OCI-LY7 (cell line): ENCODE results near the gene CSH2. TPM values are rescaled to one million over a fixed set of nuclear protein-coding genes. Genes with fewer than 3 reads are reported as not detected.
A peak's percentile ranks its signal among the peaks of the same experiment; 100 is the strongest.

Experiments
- BruUV-seq: library from RNA; stranded (reverse); fragments of 400-500 nt; replicated peaks from 2 replicates; lab custom pipeline; 2021; lab: Mats Ljungman, UMichigan
- CTCF ChIA-PET: fragments of 300-600 bp; sonication (Branson Sonifier 250); formaldehyde crosslinking; loops from one replicate; lab custom pipeline; 2022; ENCODE audit warnings: antibody characterized with exemption; ENCODE audit not compliant: unreplicated experiment; lab: Charles Lee
- POLR2A ChIA-PET: fragments of 300-600 bp; sonication (Branson Sonifier 250); formaldehyde crosslinking; loops from one replicate; lab custom pipeline; 2022; ENCODE audit warnings: antibody characterized with exemption; lab: Charles Lee
- DNase-seq: peaks from one replicate; pipeline ENCODE4 v3.0.0-alpha.2; 2015; ENCODE audit warnings: low spot score
- H2AFZ ChIP-seq: fragments of 200-600 bp; sonication (generic), shearing (Covaris generic); 2 replicates; pipeline ENCODE4 v1.6.1; 2014; ENCODE audit warnings: mild to moderate bottlenecking, antibody characterized with exemption, low read length, moderate library complexity
- H3K27ac ChIP-seq: fragments of 200-600 bp; sonication (generic); 2 replicates; pipeline ENCODE4 v1.5.1; 2014; ENCODE audit warnings: mixed run types, low read depth, mild to moderate bottlenecking, moderate library complexity, low read length, inconsistent platforms; ENCODE audit not compliant: poor library complexity, severe bottlenecking
- H3K36me3 ChIP-seq: fragments of 200-600 bp; sonication (generic); 2 replicates; pipeline ENCODE4 v1.6.1; 2014; ENCODE audit warnings: mild to moderate bottlenecking, antibody characterized with exemption, low read length, moderate library complexity, mixed read lengths; ENCODE audit not compliant: insufficient read depth
- H3K4me1 ChIP-seq: fragments of 200-600 bp; sonication (generic); 2 replicates; pipeline ENCODE4 v1.5.1; 2014; ENCODE audit warnings: mild to moderate bottlenecking, low read length; ENCODE audit not compliant: insufficient read depth, poor library complexity, severe bottlenecking
- H3K4me2 ChIP-seq: fragments of 200-600 bp; sonication (generic); 2 replicates; pipeline ENCODE4 v1.6.1; 2014; ENCODE audit warnings: mild to moderate bottlenecking, low read length
- H3K4me3 ChIP-seq: fragments of 200-600 bp; sonication (generic); 2 replicates; pipeline ENCODE4 v1.5.1; 2014; ENCODE audit warnings: mild to moderate bottlenecking, low read depth, low read length; ENCODE audit not compliant: poor library complexity, severe bottlenecking
- H3K79me2 ChIP-seq: fragments of 200-600 bp; sonication (generic); 2 replicates; pipeline ENCODE4 v1.6.1; 2016; ENCODE audit warnings: low read depth, mild to moderate bottlenecking, low read length, moderate library complexity, mixed read lengths; ENCODE audit not compliant: insufficient read depth
- H3K9me2 ChIP-seq: fragments of 200-600 bp; sonication (generic); 2 replicates; pipeline ENCODE4 v1.6.1; 2016; ENCODE audit warnings: mild to moderate bottlenecking, low read length, mixed read lengths; ENCODE audit not compliant: insufficient read depth
- H3K9me3 ChIP-seq: fragments of 200-600 bp; sonication (generic); 2 replicates; pipeline ENCODE4 v1.6.1; 2014; ENCODE audit warnings: mild to moderate bottlenecking, mixed run types, low read length, mixed read lengths
- H4K20me1 ChIP-seq: fragments of 200-600 bp; sonication (generic); 2 replicates; pipeline ENCODE4 v1.6.1; 2014; ENCODE audit warnings: mild to moderate bottlenecking, antibody characterized with exemption, low read length, moderate library complexity, mixed read lengths; ENCODE audit not compliant: insufficient read depth
- EZH2phosphoT487 ChIP-seq: fragments of 200-600 bp; sonication (generic); IDR thresholded peaks from 2 replicates; pipeline ENCODE4 v1.6.1; 2018; ENCODE audit warnings: low read depth, borderline replicate concordance, mild to moderate bottlenecking, mixed run types, antibody characterized with exemption, low read length, moderate library complexity, mixed read lengths
- intact Hi-C: fragments of 100-400 bp; cut with micrococcal nuclease; formaldehyde crosslinking; loops from one replicate; pipeline ENCODE4 v1.10.0; 2022; ENCODE audit not compliant: unreplicated experiment
- total RNA-seq, 2 experiments: library from RNA; depleted of rRNA in 1 of 2; stranded (reverse); fragments of >200 nt in 1 of 2; shearing (Covaris generic) in 1 of 2; gene quantifications; 2 replicates each; pipeline ENCODE4 v1.2.3, GENCODE V29; 2014 to 2022
- TF ChIP-seq, protein P1 (sequence below): fragments of 200-600 bp; sonication (generic); conservative IDR thresholded peaks from 2 replicates; pipeline ENCODE4 v1.5.1; 2014; ENCODE audit warnings: mild to moderate bottlenecking, antibody characterized with exemption, low read length, moderate library complexity, mixed read lengths

CSH2 gene
- total RNA-seq, 2 experiments from 2014 or later, result not detected

GRCh38 chr17:63828936-63829335 lies 44.5 kb downstream of the CSH2 start:
- ChIA-PET POLR2A (interaction anchor here (0.9 to 2.7 kb wide), 4 partner anchors 11 to 130 kb away, joined by 3 to 20 read pairs (median 6); partner anchors contain the start of gene SMARCD2), CTCF (no interaction called here)
- no peaks in the 10 kb centered on the region for H4K20me1 ChIP-seq
- H3K27ac ChIP-seq, result no peak overlapping the region
- no peaks in the 10 kb centered on the region for H3K9me2 ChIP-seq
- H3K4me2 ChIP-seq, result peak overlapping the region; percentile 91
- H3K4me3 ChIP-seq, result peak overlapping the region; percentile 78
- TF ChIP-seq, protein P1, sequence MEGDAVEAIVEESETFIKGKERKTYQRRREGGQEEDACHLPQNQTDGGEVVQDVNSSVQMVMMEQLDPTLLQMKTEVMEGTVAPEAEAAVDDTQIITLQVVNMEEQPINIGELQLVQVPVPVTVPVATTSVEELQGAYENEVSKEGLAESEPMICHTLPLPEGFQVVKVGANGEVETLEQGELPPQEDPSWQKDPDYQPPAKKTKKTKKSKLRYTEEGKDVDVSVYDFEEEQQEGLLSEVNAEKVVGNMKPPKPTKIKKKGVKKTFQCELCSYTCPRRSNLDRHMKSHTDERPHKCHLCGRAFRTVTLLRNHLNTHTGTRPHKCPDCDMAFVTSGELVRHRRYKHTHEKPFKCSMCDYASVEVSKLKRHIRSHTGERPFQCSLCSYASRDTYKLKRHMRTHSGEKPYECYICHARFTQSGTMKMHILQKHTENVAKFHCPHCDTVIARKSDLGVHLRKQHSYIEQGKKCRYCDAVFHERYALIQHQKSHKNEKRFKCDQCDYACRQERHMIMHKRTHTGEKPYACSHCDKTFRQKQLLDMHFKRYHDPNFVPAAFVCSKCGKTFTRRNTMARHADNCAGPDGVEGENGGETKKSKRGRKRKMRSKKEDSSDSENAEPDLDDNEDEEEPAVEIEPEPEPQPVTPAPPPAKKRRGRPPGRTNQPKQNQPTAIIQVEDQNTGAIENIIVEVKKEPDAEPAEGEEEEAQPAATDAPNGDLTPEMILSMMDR, result no peak
- no peak for TF ChIP-seq EZH2phosphoT487
- no peak overlapping the region for H2AFZ ChIP-seq
- peaks cover 23% of the 10 kb centered on the region for H3K4me1 ChIP-seq
- DNase-seq, result no peak
- no TSS peak for BruUV-seq
- intact Hi-C loops, result loop anchor here (5.0 kb wide), 1 partner anchor 87 kb away; the partner anchor contains the start of gene STRADA
- no peaks in the 10 kb centered on the region for H3K9me3 ChIP-seq
- H3K79me2 ChIP-seq, result peaks cover 31% of the 10 kb centered on the region
- H3K36me3 ChIP-seq, result peaks cover 82% of the 10 kb centered on the region

DNA sequence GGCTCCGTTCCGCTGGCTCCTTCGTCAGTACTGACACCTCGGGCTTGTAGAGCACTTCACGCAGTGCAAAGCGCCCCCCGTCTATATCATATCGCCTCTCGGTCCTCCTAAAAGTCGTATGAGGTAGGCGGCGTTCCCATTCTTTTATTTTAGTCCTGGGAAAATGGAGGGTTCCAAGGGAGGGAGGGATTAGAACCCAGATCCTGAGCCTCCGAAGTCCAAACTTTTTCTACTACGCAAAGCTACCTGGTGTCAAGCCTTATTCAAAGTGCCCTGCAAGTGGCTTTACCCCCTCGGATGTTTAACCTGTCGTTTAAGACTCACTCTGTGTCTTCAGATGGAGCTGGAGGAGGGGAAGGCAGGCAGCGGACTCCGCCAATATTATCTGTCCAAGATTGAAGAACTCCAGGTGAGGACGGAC lies 45.7 kb downstream of the CSH2 start:
- peak; percentile 38 for DNase-seq
- intact Hi-C loops, result loop anchor here (1.0 to 5.0 kb wide), 4 partner anchors 15 to 133 kb away; partner anchors contain the start of genes CCDC47 and STRADA
- no peaks in the 10 kb centered on the region for H4K20me1 ChIP-seq
- CTCF ChIA-PET, result interaction anchor here (0.8 kb wide), 1 partner anchor 11 kb away, joined by 3 read pairs; no protein-coding TSS in a partner anchor
- POLR2A ChIA-PET, result interaction anchor here (0.6 to 2.7 kb wide), 6 partner anchors 12 to 1096 kb away, joined by 3 to 20 read pairs (median 4); partner anchors contain the start of gene SMARCD2
- TF ChIP-seq, protein P1, result peak; percentile 11; the same call in 1 of the 2 replicates
- TF ChIP-seq EZH2phosphoT487, result no peak
- H3K27ac ChIP-seq, result peak overlapping the region; percentile 67
- peaks cover 23% of the 10 kb centered on the region for H3K4me1 ChIP-seq
- H3K36me3 ChIP-seq, result peaks cover 81% of the 10 kb centered on the region
- H3K9me2 ChIP-seq, result no peaks in the 10 kb centered on the region
- H2AFZ ChIP-seq, result peak overlapping the region; percentile 76; the same call in 1 of the 2 replicates
- H3K4me3 ChIP-seq, result peak overlapping the region; percentile 78
- peak overlapping the region; percentile 91 for H3K4me2 ChIP-seq
- no TSS peak for BruUV-seq
- no peaks in the 10 kb centered on the region for H3K9me3 ChIP-seq
- peaks cover 31% of the 10 kb centered on the region for H3K79me2 ChIP-seq
